Measurements from ENCODE around the gene PREP.

DNA sequence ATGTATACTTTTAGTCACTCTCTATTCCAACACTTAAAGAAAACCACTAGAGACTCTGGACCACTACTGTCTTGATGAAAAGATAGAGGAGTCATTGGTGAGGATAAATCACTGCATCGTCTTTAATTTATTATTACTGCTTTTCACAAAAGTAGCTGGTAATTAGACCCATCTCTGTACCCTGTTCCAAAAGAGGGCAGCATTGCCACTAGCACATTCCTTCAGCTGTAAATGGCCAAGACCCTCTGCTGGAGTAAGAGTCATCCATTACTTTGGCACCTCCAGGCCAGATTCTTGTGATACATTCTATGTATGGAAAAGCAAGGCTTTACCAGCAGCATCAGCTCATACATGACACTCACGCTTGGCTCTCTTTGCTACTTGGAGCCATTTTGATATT is 49.5 kb upstream of the PREP start:
- TF ChIP-seq SAP30 (IDR thresholded peaks at IDR 0.05; ENCODE audit: insufficient read depth, insufficient replicate concordance, low read length) (no peak), CTCF (IDR thresholded peaks at IDR 0.05; ENCODE audit: control extremely low read depth in 1 of 3, insufficient read depth in 1 of 3, low read depth in 1 of 3, low read length in 3 of 3) (no peak), KDM5A (IDR thresholded peaks at IDR 0.05; ENCODE audit: low read length) (no peak), SP1 (IDR thresholded peaks at IDR 0.05; ENCODE audit: low read depth, low read length) (no peak), SUZ12 (IDR thresholded peaks at IDR 0.05; ENCODE audit: low read length) (no peak)

All from H1 (cell line).